ENCODE measurements around the gene SHOC1.

The SHOC1 gene

DNA sequence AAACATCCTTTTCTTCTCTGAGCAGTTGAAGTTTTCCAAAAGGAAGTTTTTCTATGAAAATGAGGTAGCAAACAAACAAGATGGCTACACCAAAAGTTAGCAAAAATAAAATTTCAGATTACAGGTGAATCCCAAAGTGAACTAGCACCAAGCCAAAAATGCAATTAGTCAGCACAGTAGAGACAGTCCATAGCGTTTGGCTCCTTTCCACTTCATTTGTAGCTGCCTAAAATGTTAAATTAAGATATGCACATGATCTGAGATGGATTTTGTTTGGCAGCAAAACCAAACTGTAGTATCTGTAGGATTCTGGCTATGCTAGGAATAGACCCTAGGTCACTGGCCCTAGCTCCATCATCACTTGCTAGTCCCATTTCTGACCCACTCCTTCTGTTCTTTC, 45.7 kb upstream of the SHOC1 start:
- Histone ChIP-seq H3K4me1 (ENCODE audit: control insufficient read depth, low read length) (no peaks in the 10 kb centered on the region), H3K36me3 (ENCODE audit: control insufficient read depth, low read length) (no peaks in the 10 kb centered on the region), H3K27me3 (ENCODE audit: control insufficient read depth, low read length) (peaks cover 9% of the 10 kb centered on the region), H3K4me2 (ENCODE audit: low read length) (no peak overlapping the region), H3F3A (ENCODE audit: control insufficient read depth, insufficient read depth) (no peaks in the 10 kb centered on the region), H3K27ac (ENCODE audit: low read depth, low read length) (no peak overlapping the region), H3K9me3 (ENCODE audit: control insufficient read depth, insufficient read depth, low read length) (no peaks in the 10 kb centered on the region), H4K20me1 (ENCODE audit: control insufficient read depth, insufficient read depth, low read depth, low read length) (no peaks in the 10 kb centered on the region), H3K79me2 (ENCODE audit: control insufficient read depth, low read length) (no peaks in the 10 kb centered on the region), H3K4me3 (ENCODE audit: low read length) (no peak overlapping the region), H3K9me2 (replicated peaks; ENCODE audit: control insufficient read depth, low read length) (no peaks in the 10 kb centered on the region)
- TF ChIP-seq EZH2phosphoT487 (IDR thresholded peaks at IDR 0.05; ENCODE audit: borderline replicate concordance, low read length): no peak
- TF ChIP-seq, protein P1, sequence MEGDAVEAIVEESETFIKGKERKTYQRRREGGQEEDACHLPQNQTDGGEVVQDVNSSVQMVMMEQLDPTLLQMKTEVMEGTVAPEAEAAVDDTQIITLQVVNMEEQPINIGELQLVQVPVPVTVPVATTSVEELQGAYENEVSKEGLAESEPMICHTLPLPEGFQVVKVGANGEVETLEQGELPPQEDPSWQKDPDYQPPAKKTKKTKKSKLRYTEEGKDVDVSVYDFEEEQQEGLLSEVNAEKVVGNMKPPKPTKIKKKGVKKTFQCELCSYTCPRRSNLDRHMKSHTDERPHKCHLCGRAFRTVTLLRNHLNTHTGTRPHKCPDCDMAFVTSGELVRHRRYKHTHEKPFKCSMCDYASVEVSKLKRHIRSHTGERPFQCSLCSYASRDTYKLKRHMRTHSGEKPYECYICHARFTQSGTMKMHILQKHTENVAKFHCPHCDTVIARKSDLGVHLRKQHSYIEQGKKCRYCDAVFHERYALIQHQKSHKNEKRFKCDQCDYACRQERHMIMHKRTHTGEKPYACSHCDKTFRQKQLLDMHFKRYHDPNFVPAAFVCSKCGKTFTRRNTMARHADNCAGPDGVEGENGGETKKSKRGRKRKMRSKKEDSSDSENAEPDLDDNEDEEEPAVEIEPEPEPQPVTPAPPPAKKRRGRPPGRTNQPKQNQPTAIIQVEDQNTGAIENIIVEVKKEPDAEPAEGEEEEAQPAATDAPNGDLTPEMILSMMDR (IDR thresholded peaks at IDR 0.05; ENCODE audit: low read depth, low read length, poor library complexity, severe bottlenecking): no peak

DNA sequence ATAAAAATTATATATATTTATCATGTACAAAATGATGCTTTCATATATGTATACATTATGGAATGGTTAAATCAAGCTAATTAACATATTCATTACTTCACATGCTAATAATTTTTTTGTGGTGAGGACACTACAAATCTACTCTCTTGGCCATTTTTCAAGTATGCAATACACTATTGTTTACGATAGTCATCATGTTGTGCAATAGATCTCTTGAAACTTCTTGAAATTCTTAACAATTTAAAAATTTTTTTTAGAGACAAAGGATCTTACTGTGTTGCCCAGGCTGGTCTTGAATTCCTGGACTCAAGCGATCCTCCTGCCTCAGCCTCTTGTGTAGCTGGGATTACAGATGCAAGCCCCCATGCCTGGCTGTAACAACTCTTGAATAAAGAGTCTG, 45.2 kb upstream of the SHOC1 start:
- H3K4me3 ChIP-seq (ENCODE audit: low read length): no peak overlapping the region
- no peaks in the 10 kb centered on the region for H4K20me1 ChIP-seq (ENCODE audit: control insufficient read depth, insufficient read depth, low read depth, low read length)
- H3K9me3 ChIP-seq (ENCODE audit: control insufficient read depth, insufficient read depth, low read length): no peaks in the 10 kb centered on the region
- H3K36me3 ChIP-seq (ENCODE audit: control insufficient read depth, low read length): no peaks in the 10 kb centered on the region
- no peaks in the 10 kb centered on the region for H3K4me1 ChIP-seq (ENCODE audit: control insufficient read depth, low read length)
- no peak overlapping the region for H3K4me2 ChIP-seq (ENCODE audit: low read length)
- no peak overlapping the region for H3K27ac ChIP-seq (ENCODE audit: low read depth, low read length)
- TF ChIP-seq EZH2phosphoT487 (IDR thresholded peaks at IDR 0.05; ENCODE audit: borderline replicate concordance, low read length): no peak
- TF ChIP-seq, protein P1 (IDR thresholded peaks at IDR 0.05; ENCODE audit: low read depth, low read length, poor library complexity, severe bottlenecking): no peak
- H3F3A ChIP-seq (ENCODE audit: control insufficient read depth, insufficient read depth): no peaks in the 10 kb centered on the region
- no peaks in the 10 kb centered on the region for H3K79me2 ChIP-seq (ENCODE audit: control insufficient read depth, low read length)
- peaks cover 9% of the 10 kb centered on the region for H3K27me3 ChIP-seq (ENCODE audit: control insufficient read depth, low read length)
- H3K9me2 ChIP-seq (replicated peaks; ENCODE audit: control insufficient read depth, low read length): no peaks in the 10 kb centered on the region

DNA sequence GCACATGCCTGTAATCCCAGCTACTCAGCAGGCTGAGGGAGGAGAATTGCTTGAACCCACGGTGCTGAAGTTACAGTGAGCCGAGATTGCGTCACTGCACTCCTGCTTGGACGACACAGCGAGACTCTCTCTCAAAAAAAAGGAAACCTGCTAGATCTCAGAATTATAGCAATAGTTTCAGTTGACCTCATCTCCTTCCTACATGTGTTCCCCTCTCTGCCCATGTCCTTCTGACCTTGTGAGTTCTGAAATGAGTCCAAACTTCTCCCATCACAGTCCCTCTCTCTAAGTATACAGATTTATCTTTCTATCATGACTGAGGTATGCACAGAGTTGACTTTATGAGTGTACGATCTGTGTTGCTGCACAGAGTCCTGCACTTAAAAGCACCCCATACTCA, 44.6 kb upstream of the SHOC1 start:
- no peaks in the 10 kb centered on the region for H4K20me1 ChIP-seq (ENCODE audit: control insufficient read depth, insufficient read depth, low read depth, low read length)
- H3K9me3 ChIP-seq (ENCODE audit: control insufficient read depth, insufficient read depth, low read length): no peaks in the 10 kb centered on the region
- no peaks in the 10 kb centered on the region for H3K79me2 ChIP-seq (ENCODE audit: control insufficient read depth, low read length)
- no peaks in the 10 kb centered on the region for H3K4me1 ChIP-seq (ENCODE audit: control insufficient read depth, low read length)
- H3F3A ChIP-seq (ENCODE audit: control insufficient read depth, insufficient read depth): no peaks in the 10 kb centered on the region
- H3K36me3 ChIP-seq (ENCODE audit: control insufficient read depth, low read length): no peaks in the 10 kb centered on the region
- H3K9me2 ChIP-seq (replicated peaks; ENCODE audit: control insufficient read depth, low read length): no peaks in the 10 kb centered on the region
- H3K27me3 ChIP-seq (ENCODE audit: control insufficient read depth, low read length): peaks cover 9% of the 10 kb centered on the region
- no peak overlapping the region for H3K4me2 ChIP-seq (ENCODE audit: low read length)
- TF ChIP-seq, protein P1 (IDR thresholded peaks at IDR 0.05; ENCODE audit: low read depth, low read length, poor library complexity, severe bottlenecking): no peak
- no peak for TF ChIP-seq EZH2phosphoT487 (IDR thresholded peaks at IDR 0.05; ENCODE audit: borderline replicate concordance, low read length)
- H3K27ac ChIP-seq (ENCODE audit: low read depth, low read length): no peak overlapping the region
- no peak overlapping the region for H3K4me3 ChIP-seq (ENCODE audit: low read length)

DNA sequence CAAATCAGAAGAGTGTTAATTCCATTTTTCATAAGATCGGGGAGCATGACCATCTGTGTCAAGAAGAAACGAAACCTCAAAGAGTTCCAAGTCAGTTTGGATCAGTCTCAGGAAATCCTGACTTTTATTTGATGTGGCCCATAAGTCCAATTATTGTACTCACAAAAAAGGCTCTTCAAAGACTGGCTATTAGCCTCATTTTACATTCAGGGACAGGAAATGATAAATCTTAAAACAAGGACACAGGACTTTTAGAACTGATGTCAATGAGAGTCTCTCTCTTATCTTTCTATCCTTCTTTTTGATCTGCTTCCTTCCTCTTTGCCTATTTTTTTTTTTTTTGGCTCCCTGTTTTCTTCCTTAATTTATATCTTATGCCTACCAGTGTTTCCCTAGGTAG, 43.7 kb upstream of the SHOC1 start:
- Histone ChIP-seq H4K20me1 (ENCODE audit: control insufficient read depth, insufficient read depth, low read depth, low read length) (no peaks in the 10 kb centered on the region), H3K4me3 (ENCODE audit: low read length) (no peak overlapping the region), H3K79me2 (ENCODE audit: control insufficient read depth, low read length) (no peaks in the 10 kb centered on the region), H3K4me2 (ENCODE audit: low read length) (no peak overlapping the region), H3F3A (ENCODE audit: control insufficient read depth, insufficient read depth) (no peaks in the 10 kb centered on the region), H3K27me3 (ENCODE audit: control insufficient read depth, low read length) (peaks cover 9% of the 10 kb centered on the region), H3K9me3 (ENCODE audit: control insufficient read depth, insufficient read depth, low read length) (no peaks in the 10 kb centered on the region), H3K36me3 (ENCODE audit: control insufficient read depth, low read length) (no peaks in the 10 kb centered on the region), H3K4me1 (ENCODE audit: control insufficient read depth, low read length) (no peaks in the 10 kb centered on the region), H3K9me2 (replicated peaks; ENCODE audit: control insufficient read depth, low read length) (no peaks in the 10 kb centered on the region), H3K27ac (ENCODE audit: low read depth, low read length) (no peak overlapping the region)
- TF ChIP-seq, protein P1 (IDR thresholded peaks at IDR 0.05; ENCODE audit: low read depth, low read length, poor library complexity, severe bottlenecking): no peak
- TF ChIP-seq EZH2phosphoT487 (IDR thresholded peaks at IDR 0.05; ENCODE audit: borderline replicate concordance, low read length): no peak

Measured in DOHH2 (cell line).